GM21367 (cell line): ENCODE results near the gene TRIM43.
"Not testable (repeated sequence)": the region's sequence is repeated elsewhere in the genome, so short reads cannot be mapped to it uniquely, and the experiment has no call there.

Experiments used
- ATAC-seq: cut with Tn5 transposase; IDR thresholded peaks from one replicate; pipeline ENCODE4 v1.9.1; 2021; ENCODE audit not compliant: unreplicated experiment

The TRIM43 gene

GRCh38 chr2:95591701-95592100, at the start of gene TRIM43:
TSS of gene TRIM43 (plus strand) at chr2:95592001. CDS start at chr2:95594024, 2,023 bp downstream.
- ATAC-seq: not testable (repeated sequence)

- ATAC-seq: no peak
Measured at GRCh38 chr2:95551055-95551568, 40.7 kb upstream of the TRIM43 start.

GRCh38 chr2:95552911-95553310, 38.9 kb upstream of the TRIM43 start:
- ATAC-seq: no peak

- ATAC-seq: no peak
Measured at GRCh38 chr2:95569170-95569569, 22.6 kb upstream of the TRIM43 start.

- no peak for ATAC-seq
Measured at GRCh38 chr2:95573866-95574265, 17.9 kb upstream of the TRIM43 start.

GRCh38 chr2:95574506-95574905, 17.3 kb upstream of the TRIM43 start:
- no peak for ATAC-seq

- ATAC-seq: no peak
Measured at GRCh38 chr2:95575857-95576256, 15.9 kb upstream of the TRIM43 start.

GRCh38 chr2:95578539-95578938, 13.3 kb upstream of the TRIM43 start:
- no peak for ATAC-seq

- ATAC-seq: not testable (repeated sequence)
Measured at GRCh38 chr2:95583545-95583944, 8.3 kb upstream of the TRIM43 start.

GRCh38 chr2:95584321-95584720, 7.5 kb upstream of the TRIM43 start:
- ATAC-seq: not testable (repeated sequence)

GRCh38 chr2:95589777-95590536, 1.8 kb upstream of the TRIM43 start:
- ATAC-seq: not testable (repeated sequence)

GRCh38 chr2:95592973-95593372, 1.2 kb downstream of the TRIM43 start:
- not testable (repeated sequence) for ATAC-seq

GRCh38 chr2:95595012-95595411, 3.2 kb downstream of the TRIM43 start:
- not testable (repeated sequence) for ATAC-seq

- not testable (repeated sequence) for ATAC-seq
Measured at GRCh38 chr2:95601301-95601700, 9.5 kb downstream of the TRIM43 start.

GRCh38 chr2:95602146-95602545, 10.3 kb downstream of the TRIM43 start:
- not testable (repeated sequence) for ATAC-seq

GRCh38 chr2:95608356-95608755, 16.6 kb downstream of the TRIM43 start:
- ATAC-seq: not testable (repeated sequence)

- ATAC-seq: not testable (repeated sequence)
Measured at GRCh38 chr2:95609764-95610163, 18.0 kb downstream of the TRIM43 start.

- ATAC-seq: not testable (repeated sequence)
Measured at GRCh38 chr2:95613048-95613447, 21.2 kb downstream of the TRIM43 start.

- not testable (repeated sequence) for ATAC-seq
Measured at GRCh38 chr2:95622728-95623127, 30.9 kb downstream of the TRIM43 start.

GRCh38 chr2:95630987-95631386, 39.2 kb downstream of the TRIM43 start:
- ATAC-seq: not testable (repeated sequence)

GRCh38 chr2:95633626-95634259, 41.9 kb downstream of the TRIM43 start:
- ATAC-seq: not testable (repeated sequence)
